Erythroblast (primary cell): ENCODE results near the gene POTEJ.
"Not testable (repeated sequence)": the region's sequence is repeated elsewhere in the genome, so short reads cannot be mapped to it uniquely, and the experiment has no call there.

Experiments
- DNase-seq, 2 experiments: peaks; one replicate each; lab custom pipeline; 2025; lab: John Stamatoyannopoulos, UW

Gene POTEJ

GRCh38 chr2:130601648-130602302, 9.5 kb upstream of the POTEJ start:
- not testable (repeated sequence) for DNase-seq

GRCh38 chr2:130608276-130609001, 2.8 kb upstream of the POTEJ start:
- DNase-seq: not testable (repeated sequence)

- not testable (repeated sequence) for DNase-seq
Measured at GRCh38 chr2:130609002-130609920, 2.0 kb upstream of the POTEJ start.

- not testable (repeated sequence) for DNase-seq
Measured at GRCh38 chr2:130610486-130610885, 754 bp upstream of the POTEJ start.

- not testable (repeated sequence) for DNase-seq
Measured at GRCh38 chr2:130628784-130629475, 17.7 kb downstream of the POTEJ start.

GRCh38 chr2:130638973-130639372, 27.7 kb downstream of the POTEJ start:
- not testable (repeated sequence) for DNase-seq

GRCh38 chr2:130641688-130642087, 30.4 kb downstream of the POTEJ start:
- DNase-seq: not testable (repeated sequence)

GRCh38 chr2:130649285-130649684, 38.0 kb downstream of the POTEJ start:
- not testable (repeated sequence) for DNase-seq

- not testable (repeated sequence) for DNase-seq
Measured at GRCh38 chr2:130664506-130664905, 53.3 kb downstream of the POTEJ start.

- not testable (repeated sequence) for DNase-seq
Measured at GRCh38 chr2:130665596-130665995, 54.4 kb downstream of the POTEJ start.

- not testable (repeated sequence) for DNase-seq
Measured at GRCh38 chr2:130667516-130667915, 56.3 kb downstream of the POTEJ start.

- not testable (repeated sequence) for DNase-seq
Measured at GRCh38 chr2:130670026-130670745, 58.9 kb downstream of the POTEJ start.

- not testable (repeated sequence) for DNase-seq
Measured at GRCh38 chr2:130692041-130692770, 81.0 kb downstream of the POTEJ start.

GRCh38 chr2:130693474-130693873, 82.2 kb downstream of the POTEJ start:
- DNase-seq: not testable (repeated sequence)

GRCh38 chr2:130703250-130703649, 92.0 kb downstream of the POTEJ start:
- DNase-seq: not testable (repeated sequence)
